Prostate gland (tissue), 2 donors: ENCODE results near the gene KRTAP21-3. TPM values are rescaled to one million over a fixed set of nuclear protein-coding genes. Genes with fewer than 3 reads are reported as not detected.
A peak's percentile ranks its signal among the peaks of the same experiment; 100 is the strongest.

Source experiments
- DNase-seq: peaks from one replicate; pipeline ENCODE4 v3.0.0-alpha.2; 2019; ENCODE audit warnings: low spot score
- H3K27ac ChIP-seq, 2 donors: fragments of 200-600 bp; sonication (generic); 2 replicates each; pipeline ENCODE4 v1.5.1; 2017 to 2019
- H3K27me3 ChIP-seq: fragments of 200-600 bp; sonication (generic); replicated peaks from 2 replicates; pipeline ENCODE4 v1.5.1; 2019; ENCODE audit not compliant: insufficient read depth
- H3K36me3 ChIP-seq, 2 donors: fragments of 200-600 bp; sonication (generic); 1 replicate in 1 of 2; 2 replicates in 1 of 2; pipeline versions ENCODE4 v1.5.1 to v1.8.1; 2017 to 2019
- H3K4me1 ChIP-seq: fragments of 200-600 bp; sonication (generic); replicated peaks from 2 replicates; pipeline ENCODE4 v1.5.1; 2019
- H3K4me3 ChIP-seq, 2 donors: fragments of 200-600 bp; sonication (generic); 2 replicates each; pipeline ENCODE4 v1.5.1; 2017 to 2019
- H3K9me3 ChIP-seq: fragments of 200-600 bp; sonication (generic); 2 replicates; pipeline ENCODE4 v1.5.1; 2017
- CTCF ChIP-seq, 4 experiments: fragments of 200-600 bp in 2 of 4; fragments of 450-650 bp in 2 of 4; sonication (generic) in 2 of 4; IDR thresholded peaks; 1 replicate in 3 of 4; 2 replicates in 1 of 4; pipeline ENCODE4 v1.5.1; 2016 to 2019; ENCODE audit warnings: antibody characterized with exemption in 4 of 4, mild to moderate bottlenecking in 2 of 4, moderate library complexity in 2 of 4
- POLR2A ChIP-seq: fragments of 450-650 bp; IDR thresholded peaks from one replicate; pipeline ENCODE4 v1.6.1; 2016; ENCODE audit warnings: antibody characterized with exemption, mild to moderate bottlenecking
- POLR2AphosphoS5 ChIP-seq: sonication (generic); formaldehyde crosslinking; IDR thresholded peaks from one replicate; pipeline ENCODE4 v1.6.1; 2017; ENCODE audit warnings: antibody characterized with exemption
- WGBS: methylation state at CpG from one replicate; pipeline ENCODE4 v1.1.5; 2018; 5-methylcytosine and 5-hydroxymethylcytosine counted together
- intact Hi-C: fragments of 100-400 bp; cut with DNase I; formaldehyde crosslinking; loops from one replicate; pipeline ENCODE4 v1.14.2; 2022
- total RNA-seq, 2 donors: library from RNA; depleted of rRNA; stranded (reverse); fragments of >200 nt; gene quantifications; one replicate each; pipeline ENCODE4 v1.1.0, GENCODE V29; 2016

Gene KRTAP21-3
- total RNA-seq, 2 donors from 2014 or later = not detected

- no peaks in the 10 kb centered on the region for H3K9me3 ChIP-seq
- TF ChIP-seq CTCF (IDR thresholded peaks at IDR 0.05) (no peak), POLR2AphosphoS5 (no peak), POLR2A (no peak)
- intact Hi-C loops = no loop called here
- DNase-seq = no peak
- no peak overlapping the region for H3K4me3 ChIP-seq
- H3K36me3 ChIP-seq = no peaks in the 10 kb centered on the region
- H3K27me3 ChIP-seq = no peaks in the 10 kb centered on the region
- H3K4me1 ChIP-seq = no peaks in the 10 kb centered on the region
- H3K27ac ChIP-seq = no peak overlapping the region
- WGBS = 84% methylated on average over 2 of the region's 2 CpGs
Observed at GRCh38 chr21:30740462-30740861, 21.9 kb upstream of the KRTAP21-3 start.

GRCh38 chr21:30733026-30733425, 14.4 kb upstream of the KRTAP21-3 start:
- Histone ChIP-seq H3K4me1 (no peaks in the 10 kb centered on the region), H3K27me3 (no peaks in the 10 kb centered on the region), H3K4me3 (no peak overlapping the region), H3K9me3 (no peaks in the 10 kb centered on the region), H3K36me3 (no peaks in the 10 kb centered on the region), H3K27ac (no peak overlapping the region)
- intact Hi-C loops = no loop called here
- TF ChIP-seq POLR2A (no peak), CTCF (IDR thresholded peaks at IDR 0.05) (peak in 2 of 4 experiments; percentile 36 to 38), POLR2AphosphoS5 (no peak)
- 28% methylated on average over 1 of the region's 1 CpG for whole genome bisulfite sequencing
- DNase-seq = no peak

- Histone ChIP-seq H3K36me3 (no peaks in the 10 kb centered on the region), H3K4me3 (no peak overlapping the region), H3K9me3 (no peaks in the 10 kb centered on the region), H3K27me3 (no peaks in the 10 kb centered on the region), H3K27ac (no peak overlapping the region), H3K4me1 (no peaks in the 10 kb centered on the region)
- intact Hi-C loops = no loop called here
- 41% methylated on average over 1 of the region's 1 CpG for WGBS
- DNase-seq = no peak
- TF ChIP-seq POLR2AphosphoS5 (no peak), POLR2A (no peak), CTCF (IDR thresholded peaks at IDR 0.05) (no peak)
Observed at GRCh38 chr21:30726726-30727125, 8.1 kb upstream of the KRTAP21-3 start.

GRCh38 chr21:30719401-30719800, 824 bp upstream of the KRTAP21-3 start:
- intact Hi-C loops = no loop called here
- Histone ChIP-seq H3K36me3 (no peaks in the 10 kb centered on the region), H3K4me3 (no peak overlapping the region), H3K4me1 (no peaks in the 10 kb centered on the region), H3K27me3 (no peaks in the 10 kb centered on the region), H3K27ac (no peak overlapping the region), H3K9me3 (no peaks in the 10 kb centered on the region)
- 90% methylated on average over 1 of the region's 1 CpG for WGBS
- DNase-seq = no peak
- TF ChIP-seq POLR2AphosphoS5 = no peak
- no peak for TF ChIP-seq POLR2A
- TF ChIP-seq CTCF (IDR thresholded peaks at IDR 0.05) = no peak

GRCh38 chr21:30717105-30717504, 1.5 kb downstream of the KRTAP21-3 start:
- intact Hi-C loops = no loop called here
- no peak overlapping the region for H3K4me3 ChIP-seq
- 93% methylated on average over 2 of the region's 2 CpGs for WGBS
- no peaks in the 10 kb centered on the region for H3K4me1 ChIP-seq
- H3K36me3 ChIP-seq = no peaks in the 10 kb centered on the region
- H3K27me3 ChIP-seq = no peaks in the 10 kb centered on the region
- no peak for DNase-seq
- TF ChIP-seq POLR2AphosphoS5 (no peak), CTCF (IDR thresholded peaks at IDR 0.05) (no peak), POLR2A (no peak)
- H3K27ac ChIP-seq = no peak overlapping the region
- H3K9me3 ChIP-seq = no peaks in the 10 kb centered on the region
